BE2C (cell line): ENCODE results near the gene DUSP22. TPM values are rescaled to one million over a fixed set of nuclear protein-coding genes. Genes with fewer than 3 reads are reported as not detected.
A peak's percentile ranks its signal among the peaks of the same experiment; 100 is the strongest.
"Not testable (repeated sequence)": the region's sequence is repeated elsewhere in the genome, so short reads cannot be mapped to it uniquely, and the experiment has no call there.

Experiments
- DNase-seq: peaks from one replicate; pipeline ENCODE4 v3.0.0-alpha.2; 2020
- H3K27me3 ChIP-seq: fragments of 250-450 bp; sonication (Bioruptor Pico); 2 replicates; pipeline ENCODE4 v1.5.1; 2020; ENCODE audit warnings: mild to moderate bottlenecking
- H3K36me3 ChIP-seq: fragments of 250-450 bp; sonication (Bioruptor Pico); 2 replicates; pipeline ENCODE4 v1.5.1; 2020; ENCODE audit warnings: mild to moderate bottlenecking
- H3K4me1 ChIP-seq: fragments of 250-450 bp; sonication (Bioruptor Pico); 2 replicates; pipeline ENCODE4 v1.5.1; 2020
- H3K4me3 ChIP-seq: 2 replicates; pipeline ENCODE4 v1.5.1; 2011; ENCODE audit warnings: low read depth, low read length
- H3K9me3 ChIP-seq: fragments of 250-450 bp; sonication (Bioruptor Pico); 2 replicates; pipeline ENCODE4 v1.5.1; 2020
- CTCF ChIP-seq: IDR thresholded peaks from 2 replicates; pipeline ENCODE4 v1.5.1; 2012; ENCODE audit warnings: mild to moderate bottlenecking, low read depth, low read length
- polyA plus RNA-seq: library from polyadenylated mRNA; unstranded; fragments of >200 nt; gene quantifications from one replicate; pipeline ENCODE4 v1.2.1, GENCODE V29; 2012; ENCODE audit warnings: low read depth, missing spikeins; ENCODE audit not compliant: insufficient read length, insufficient read depth

The DUSP22 gene
- polyA plus RNA-seq: 2.5 TPM

DNA sequence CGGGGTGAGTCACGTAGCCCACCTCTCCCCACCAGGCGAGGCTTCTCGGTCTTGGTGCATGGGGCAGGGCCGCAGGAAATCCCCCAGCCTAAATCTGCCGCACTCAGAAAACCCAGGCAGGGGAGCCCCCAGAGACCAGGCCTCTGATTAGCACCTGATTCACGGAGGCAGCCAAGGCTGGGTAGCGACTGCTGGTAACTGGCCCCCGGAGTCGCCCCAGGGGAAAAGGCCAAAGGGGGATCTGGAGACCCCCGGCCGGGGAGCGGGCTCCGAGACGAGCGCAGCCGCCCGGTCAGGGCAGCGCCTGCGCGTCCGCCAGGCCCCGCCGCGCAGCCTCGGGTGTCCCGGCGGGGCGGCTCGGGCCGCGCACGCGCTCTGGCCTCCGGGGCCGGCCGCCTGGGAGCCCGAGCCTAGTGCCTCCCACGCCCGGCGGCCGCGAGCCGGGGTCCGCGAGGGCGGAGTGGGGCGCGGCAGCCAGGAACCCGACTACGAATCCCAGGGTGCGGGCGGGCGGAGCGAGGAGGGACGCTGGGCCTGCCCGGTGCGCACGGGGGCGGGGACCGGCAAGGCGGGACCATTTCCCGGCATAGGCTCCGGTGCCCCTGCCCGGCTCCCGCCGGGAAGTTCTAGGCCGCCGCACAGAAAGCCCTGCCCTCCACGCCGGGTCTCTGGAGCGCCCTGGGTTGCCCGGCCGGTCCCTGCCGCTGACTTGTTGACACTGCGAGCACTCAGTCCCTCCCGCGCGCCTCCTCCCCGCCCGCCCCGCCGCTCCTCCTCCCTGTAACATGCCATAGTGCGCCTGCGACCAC lies at the start of gene DUSP22:
DUSP22 (plus strand) TSS at position 791 of the 809 bp plus-strand sequence. CDS start 53 bp downstream, outside the sequence.
- H3K36me3 ChIP-seq: no peaks in the 10 kb centered on the region
- no peaks in the 10 kb centered on the region for H3K9me3 ChIP-seq
- peak within 1 kb of the TSS; percentile 63 for H3K4me3 ChIP-seq
- H3K4me1 ChIP-seq: no peaks in the 10 kb centered on the region
- H3K27me3 ChIP-seq: peaks cover 17% of the 10 kb centered on the region
- no peak for TF ChIP-seq CTCF
- peak; percentile 84 for DNase-seq

GRCh38 chr6:246352-246751 lies 45.9 kb upstream of the DUSP22 start:
- Histone ChIP-seq H3K9me3 (no peaks in the 10 kb centered on the region), H3K27me3 (peaks cover 3% of the 10 kb centered on the region; the same call in 1 of the 2 replicates), H3K4me3 (no peak overlapping the region), H3K4me1 (no peaks in the 10 kb centered on the region), H3K36me3 (no peaks in the 10 kb centered on the region)
- no peak for TF ChIP-seq CTCF
- no peak for DNase-seq

GRCh38 chr6:247351-247750 lies 44.9 kb upstream of the DUSP22 start:
- H3K9me3 ChIP-seq: no peaks in the 10 kb centered on the region
- no peaks in the 10 kb centered on the region for H3K36me3 ChIP-seq
- TF ChIP-seq CTCF: no peak
- H3K4me3 ChIP-seq: no peak overlapping the region
- H3K4me1 ChIP-seq: no peaks in the 10 kb centered on the region
- no peak for DNase-seq
- H3K27me3 ChIP-seq: no peaks in the 10 kb centered on the region; the same call in 1 of the 2 replicates

- not testable (repeated sequence) for DNase-seq, H3K4me1 ChIP-seq, H3K4me3 ChIP-seq, H3K9me3 ChIP-seq, H3K27me3 ChIP-seq, H3K36me3 ChIP-seq
Measured at GRCh38 chr6:248046-248445, 44.2 kb upstream of the DUSP22 start.

DNA sequence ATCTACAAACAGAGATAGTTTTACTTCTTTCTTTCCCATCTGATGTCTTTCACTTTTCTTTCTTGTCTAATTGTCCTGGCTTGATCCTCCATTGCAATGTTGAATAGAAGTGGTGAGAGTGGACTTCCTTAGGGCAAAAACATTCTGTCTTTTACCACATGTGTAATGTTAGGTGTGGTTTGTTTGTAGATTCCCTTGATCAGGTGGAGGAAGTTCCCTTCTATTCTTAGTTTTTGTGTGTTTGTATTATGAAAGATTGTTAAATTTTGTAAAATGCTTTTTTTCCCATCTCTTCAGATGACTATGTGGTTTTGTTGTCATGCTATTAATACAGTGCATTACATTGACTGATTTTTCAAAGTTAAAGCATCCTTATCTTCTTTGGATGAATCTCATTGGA lies 41.6 kb upstream of the DUSP22 start:
- no peaks in the 10 kb centered on the region; the same call in 1 of the 2 replicates for H3K27me3 ChIP-seq
- H3K9me3 ChIP-seq: no peaks in the 10 kb centered on the region
- no peaks in the 10 kb centered on the region for H3K36me3 ChIP-seq
- DNase-seq: no peak
- no peak for TF ChIP-seq CTCF
- no peaks in the 10 kb centered on the region for H3K4me1 ChIP-seq
- no peak overlapping the region for H3K4me3 ChIP-seq

- DNase-seq: no peak
- Histone ChIP-seq H3K4me3 (no peak overlapping the region), H3K9me3 (no peaks in the 10 kb centered on the region), H3K27me3 (no peaks in the 10 kb centered on the region; the same call in 1 of the 2 replicates), H3K36me3 (no peaks in the 10 kb centered on the region), H3K4me1 (no peaks in the 10 kb centered on the region)
- TF ChIP-seq CTCF: no peak
Measured at GRCh38 chr6:251920-252319, 40.4 kb upstream of the DUSP22 start.
